ENCODE measurements around the gene UNCX.

The UNCX gene

GRCh38 chr7:1233333-1234048, 819 bp downstream of the UNCX start:
- ATAC-seq (ENCODE audit: low read depth), result no peak
- Mint-ChIP-seq H3K4me1 (no peaks in the 10 kb centered on the region), H3K27ac (peak overlapping the region; percentile 60), H3K9me3 (no peaks in the 10 kb centered on the region), H3K4me3 (no peak overlapping the region), H3K36me3 (peaks cover 1% of the 10 kb centered on the region), H3K27me3 (peaks cover 14% of the 10 kb centered on the region)
- DNase-seq (ENCODE audit: low spot score in 2 of 2), result no peak

- no peak for ATAC-seq (ENCODE audit: low read depth)
- H3K4me1 Mint-ChIP-seq, result no peaks in the 10 kb centered on the region
- DNase-seq (ENCODE audit: low spot score in 2 of 2), result no peak
- no peak overlapping the region for H3K4me3 Mint-ChIP-seq
- peaks cover 1% of the 10 kb centered on the region for H3K36me3 Mint-ChIP-seq
- peak overlapping the region; percentile 60 for H3K27ac Mint-ChIP-seq
- H3K27me3 Mint-ChIP-seq, result peaks cover 14% of the 10 kb centered on the region
- no peaks in the 10 kb centered on the region for H3K9me3 Mint-ChIP-seq
Measured at GRCh38 chr7:1234049-1234880, 1.6 kb downstream of the UNCX start.

GRCh38 chr7:1234881-1235500, 2.3 kb downstream of the UNCX start:
- DNase-seq (ENCODE audit: low spot score in 2 of 2) (no peak), ATAC-seq (ENCODE audit: low read depth) (no peak)
- Mint-ChIP-seq H3K36me3 (peaks cover 1% of the 10 kb centered on the region), H3K4me1 (no peaks in the 10 kb centered on the region), H3K27ac (peak overlapping the region; percentile 60), H3K27me3 (peaks cover 16% of the 10 kb centered on the region), H3K4me3 (no peak overlapping the region), H3K9me3 (no peaks in the 10 kb centered on the region)

GRCh38 chr7:1235501-1236131, 2.9 kb downstream of the UNCX start:
- Mint-ChIP-seq H3K27ac (no peak overlapping the region), H3K36me3 (peaks cover 1% of the 10 kb centered on the region), H3K27me3 (peaks cover 16% of the 10 kb centered on the region), H3K9me3 (no peaks in the 10 kb centered on the region), H3K4me1 (no peaks in the 10 kb centered on the region), H3K4me3 (no peak overlapping the region)
- DNase-seq (ENCODE audit: low spot score in 2 of 2) (no peak), ATAC-seq (ENCODE audit: low read depth) (no peak)

GRCh38 chr7:1236132-1236661, 3.5 kb downstream of the UNCX start:
- DNase-seq (ENCODE audit: low spot score in 2 of 2) (no peak), ATAC-seq (ENCODE audit: low read depth) (no peak)
- Mint-ChIP-seq H3K4me1 (no peaks in the 10 kb centered on the region), H3K4me3 (no peak overlapping the region), H3K36me3 (peaks cover 1% of the 10 kb centered on the region), H3K27me3 (peaks cover 19% of the 10 kb centered on the region), H3K27ac (no peak overlapping the region), H3K9me3 (no peaks in the 10 kb centered on the region)

GRCh38 chr7:1236831-1237701, 4.4 kb downstream of the UNCX start:
- H3K9me3 Mint-ChIP-seq, result no peaks in the 10 kb centered on the region
- ATAC-seq (ENCODE audit: low read depth), result no peak
- H3K36me3 Mint-ChIP-seq, result no peaks in the 10 kb centered on the region
- peaks cover 14% of the 10 kb centered on the region for H3K27me3 Mint-ChIP-seq
- DNase-seq (ENCODE audit: low spot score in 2 of 2), result no peak
- H3K4me3 Mint-ChIP-seq, result no peak overlapping the region
- H3K27ac Mint-ChIP-seq, result no peak overlapping the region
- H3K4me1 Mint-ChIP-seq, result no peaks in the 10 kb centered on the region

GRCh38 chr7:1237704-1238255, 5.1 kb downstream of the UNCX start:
- Mint-ChIP-seq H3K27ac (no peak overlapping the region), H3K4me1 (no peaks in the 10 kb centered on the region), H3K27me3 (peaks cover 12% of the 10 kb centered on the region), H3K36me3 (no peaks in the 10 kb centered on the region), H3K9me3 (no peaks in the 10 kb centered on the region), H3K4me3 (no peak overlapping the region)
- DNase-seq (ENCODE audit: low spot score in 2 of 2), result no peak
- no peak for ATAC-seq (ENCODE audit: low read depth)

GRCh38 chr7:1238450-1238882, 5.8 kb downstream of the UNCX start:
- Mint-ChIP-seq H3K4me1 (no peaks in the 10 kb centered on the region), H3K36me3 (no peaks in the 10 kb centered on the region), H3K9me3 (no peaks in the 10 kb centered on the region), H3K27ac (no peak overlapping the region), H3K4me3 (no peak overlapping the region), H3K27me3 (peaks cover 12% of the 10 kb centered on the region)
- DNase-seq (ENCODE audit: low spot score in 2 of 2) (no peak), ATAC-seq (ENCODE audit: low read depth) (no peak)

- Mint-ChIP-seq H3K4me1 (no peaks in the 10 kb centered on the region), H3K9me3 (no peaks in the 10 kb centered on the region), H3K27ac (peak overlapping the region; percentile 74), H3K4me3 (no peak overlapping the region), H3K27me3 (peaks cover 12% of the 10 kb centered on the region), H3K36me3 (no peaks in the 10 kb centered on the region)
- no peak for ATAC-seq (ENCODE audit: low read depth)
- no peak for DNase-seq (ENCODE audit: low spot score in 2 of 2)
Measured at GRCh38 chr7:1238931-1239802, 6.5 kb downstream of the UNCX start.

GRCh38 chr7:1239803-1240516, 7.3 kb downstream of the UNCX start:
- ATAC-seq (ENCODE audit: low read depth), result no peak
- Mint-ChIP-seq H3K27ac (peak overlapping the region; percentile 74), H3K9me3 (no peaks in the 10 kb centered on the region), H3K4me1 (no peaks in the 10 kb centered on the region), H3K4me3 (no peak overlapping the region), H3K27me3 (peaks cover 9% of the 10 kb centered on the region), H3K36me3 (no peaks in the 10 kb centered on the region)
- no peak for DNase-seq (ENCODE audit: low spot score in 2 of 2)

GRCh38 chr7:1240517-1241257, 8.0 kb downstream of the UNCX start:
- H3K4me3 Mint-ChIP-seq, result no peak overlapping the region
- peaks cover 12% of the 10 kb centered on the region for H3K27me3 Mint-ChIP-seq

More at GRCh38 chr7:1240517-1241257, 8.0 kb downstream of the UNCX start:
- Mint-ChIP-seq H3K4me1 (no peaks in the 10 kb centered on the region), H3K9me3 (no peaks in the 10 kb centered on the region), H3K27ac (peak overlapping the region; percentile 50), H3K36me3 (no peaks in the 10 kb centered on the region)
- ATAC-seq (ENCODE audit: low read depth) (no peak), DNase-seq (ENCODE audit: low spot score in 2 of 2) (no peak)
